Endothelial cell of hepatic sinusoid (primary cell): ENCODE results near the gene PACRG.

ENCODE experiments used
- in situ Hi-C: cut with HindIII; loops from 2 replicates; pipeline ENCODE4 v1.10.0; 2017; ENCODE audit warnings: low sequenced_read_pairs

PACRG gene

DNA sequence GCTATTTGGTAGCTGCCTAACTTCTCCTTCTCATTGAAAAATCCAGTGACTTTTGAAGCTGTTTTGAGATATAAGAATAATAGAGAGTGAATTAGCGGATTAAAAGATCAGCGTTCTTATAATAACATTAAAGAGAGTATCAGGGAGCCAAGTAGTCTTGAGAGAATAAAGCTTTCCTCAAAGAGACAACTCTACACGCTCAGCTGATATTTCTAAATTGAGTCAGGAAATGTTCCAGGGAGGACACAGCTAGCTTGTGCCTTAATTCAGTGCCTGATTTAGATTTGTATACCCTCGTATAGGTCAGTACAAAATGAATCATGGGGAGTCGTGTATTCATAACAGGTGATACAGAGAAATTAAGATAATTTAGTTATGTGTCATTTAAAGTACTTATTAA lies 611.7 kb downstream of the PACRG start:
- in situ Hi-C loops, result no loop called here

- in situ Hi-C loops, result no loop called here
Observed at GRCh38 chr6:163340201-163340887, 612.6 kb downstream of the PACRG start.

GRCh38 chr6:163341224-163342061 lies 613.7 kb downstream of the PACRG start:
- in situ Hi-C loops, result no loop called here

DNA sequence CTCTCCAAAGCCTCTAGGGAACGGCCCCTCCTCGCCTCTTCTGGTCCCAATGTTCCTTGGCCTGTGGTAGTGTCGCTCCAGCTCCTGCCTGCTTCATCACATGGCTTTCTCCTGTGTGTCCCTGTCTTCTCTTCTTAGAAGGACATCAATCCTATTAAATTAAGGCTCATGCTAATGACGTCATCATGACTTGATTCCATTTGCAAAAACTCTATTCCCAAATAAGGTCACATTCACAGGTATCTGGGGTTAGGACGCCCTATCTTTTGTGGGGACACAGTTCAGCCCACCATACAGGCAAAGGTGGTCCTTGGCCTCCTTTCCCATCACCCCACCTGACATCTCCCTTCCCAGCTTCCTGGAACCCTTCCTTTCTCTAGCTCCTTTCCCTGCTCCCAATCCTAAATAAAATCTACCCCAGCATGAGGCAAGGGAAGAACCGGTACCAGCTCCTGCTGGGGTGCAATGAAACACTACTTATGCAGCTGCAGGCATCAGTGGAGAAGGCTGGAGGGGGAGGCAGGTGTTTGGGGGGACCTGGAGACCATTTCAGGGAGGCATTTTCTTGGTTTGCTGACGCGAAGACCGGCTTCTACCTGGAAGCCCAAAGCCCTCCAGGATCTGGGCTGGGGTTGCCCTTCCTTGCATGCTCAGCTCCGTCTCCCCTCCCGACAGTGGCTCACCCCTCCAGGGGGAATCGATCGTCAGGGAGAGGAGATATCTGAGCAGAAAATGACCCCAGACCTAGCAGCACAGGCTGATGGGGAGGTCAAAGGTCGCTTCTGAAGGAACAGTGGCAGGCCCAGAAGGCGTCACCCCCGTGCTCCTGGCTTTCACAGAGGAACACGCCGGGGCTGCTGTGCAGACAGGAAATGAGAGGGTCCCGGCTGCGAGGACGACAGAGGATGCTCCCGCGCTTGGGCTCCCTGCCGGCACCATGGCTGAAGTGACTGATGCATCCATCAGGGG lies 615.1 kb downstream of the PACRG start:
- in situ Hi-C loops, result no loop called here

DNA sequence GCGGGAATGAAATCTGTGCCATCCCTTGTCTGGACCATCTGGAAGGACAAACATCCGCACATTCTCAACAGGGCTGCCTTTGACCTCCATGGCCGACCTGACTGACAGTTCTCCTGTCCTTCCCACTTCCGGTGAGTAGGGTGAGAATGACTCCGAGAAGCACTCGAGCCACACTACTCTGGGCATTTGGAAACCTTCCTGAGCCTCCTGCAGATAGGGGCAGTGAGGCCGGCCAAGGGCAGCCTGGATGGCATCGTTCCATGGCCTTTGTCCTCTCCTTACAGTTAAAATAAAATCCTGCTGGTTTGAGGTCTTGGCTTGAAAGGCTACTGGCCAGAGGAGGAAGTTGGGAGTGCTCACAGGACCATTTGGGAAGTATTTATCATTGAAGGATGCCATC lies 615.8 kb downstream of the PACRG start:
- in situ Hi-C loops, result no loop called here

DNA sequence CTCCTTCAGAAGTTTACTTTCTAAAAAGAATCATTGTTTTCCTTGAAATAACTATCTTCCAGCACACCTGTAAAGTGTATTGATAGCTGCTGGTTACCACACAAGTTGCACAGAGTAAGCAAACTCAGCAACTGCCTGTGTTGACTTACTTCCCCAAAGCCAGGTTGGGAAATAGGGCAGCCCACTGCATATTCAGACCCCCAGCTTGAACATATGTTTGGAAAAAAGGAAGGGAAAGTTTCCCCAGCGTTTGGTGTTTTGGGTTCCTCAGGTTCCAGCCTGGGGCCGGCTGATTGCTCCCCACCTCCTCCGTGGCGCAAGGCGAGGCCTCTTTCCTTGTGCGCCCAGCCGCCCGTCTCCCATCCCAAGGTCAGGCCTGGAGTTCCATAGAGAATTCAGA lies 616.6 kb downstream of the PACRG start:
- in situ Hi-C loops, result no loop called here

DNA sequence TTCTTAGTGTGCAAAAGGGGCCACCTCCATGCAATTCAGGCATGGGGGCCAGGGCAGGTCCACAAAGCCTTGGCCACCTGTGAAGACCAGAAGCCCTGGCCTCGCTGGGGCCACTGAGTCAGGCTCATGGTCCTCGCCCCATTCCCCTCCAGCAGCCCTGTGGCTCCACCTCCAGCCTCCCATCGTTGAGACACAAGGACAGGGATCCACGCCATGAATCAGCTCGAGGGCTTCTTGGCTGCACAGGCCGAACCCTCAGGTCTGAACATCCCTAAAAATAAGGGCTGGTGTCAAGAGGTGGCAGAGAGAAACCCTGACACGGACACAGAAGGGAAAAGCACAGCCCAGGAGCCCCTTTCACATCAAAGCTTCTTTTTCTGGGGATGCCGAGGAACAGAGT lies 618.2 kb downstream of the PACRG start:
- in situ Hi-C loops, result no loop called here

DNA sequence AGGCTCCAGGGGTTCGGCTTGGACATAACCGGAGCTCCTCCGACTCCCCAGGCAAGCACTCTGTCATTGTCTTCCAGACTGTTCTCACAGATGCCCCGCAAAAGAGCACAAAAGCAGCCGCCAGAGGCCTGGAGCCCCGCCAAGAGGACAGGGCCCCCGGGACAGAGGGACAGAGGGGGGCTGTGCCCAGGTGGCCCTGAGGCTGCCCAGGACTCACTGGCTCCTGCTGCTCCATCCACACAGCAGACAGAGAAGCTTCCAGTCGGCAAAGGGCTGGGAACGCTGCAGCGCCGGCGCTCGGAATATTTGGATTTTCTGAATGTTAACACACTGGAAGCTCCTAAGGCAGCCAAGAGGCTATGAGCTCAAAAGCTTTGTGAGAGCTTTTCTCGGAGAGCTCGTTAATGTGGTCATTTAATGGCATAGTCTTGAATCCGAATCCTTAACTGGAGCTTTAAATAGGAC lies 618.8 kb downstream of the PACRG start:
- in situ Hi-C loops, result no loop called here

DNA sequence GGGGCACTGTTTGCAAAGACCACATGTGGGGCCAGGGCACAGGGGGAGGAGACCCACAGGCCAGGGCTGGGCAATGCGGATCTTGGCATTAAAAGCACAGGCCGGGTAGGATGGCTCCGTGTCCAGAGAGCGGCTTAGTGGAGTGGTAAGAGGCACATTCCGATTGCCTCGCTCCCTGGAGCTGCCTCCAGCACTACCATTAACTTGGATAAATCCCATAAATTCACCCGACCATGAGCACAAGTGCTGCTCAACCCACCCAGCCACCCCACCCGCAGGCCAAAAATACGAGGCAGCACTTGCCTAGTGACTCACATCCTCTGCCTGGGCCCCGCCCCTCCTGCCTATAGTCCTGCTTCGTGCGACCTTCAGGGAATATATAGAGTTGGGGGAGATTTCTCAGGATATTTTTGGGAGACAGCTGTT lies 619.3 kb downstream of the PACRG start:
- in situ Hi-C loops, result no loop called here

DNA sequence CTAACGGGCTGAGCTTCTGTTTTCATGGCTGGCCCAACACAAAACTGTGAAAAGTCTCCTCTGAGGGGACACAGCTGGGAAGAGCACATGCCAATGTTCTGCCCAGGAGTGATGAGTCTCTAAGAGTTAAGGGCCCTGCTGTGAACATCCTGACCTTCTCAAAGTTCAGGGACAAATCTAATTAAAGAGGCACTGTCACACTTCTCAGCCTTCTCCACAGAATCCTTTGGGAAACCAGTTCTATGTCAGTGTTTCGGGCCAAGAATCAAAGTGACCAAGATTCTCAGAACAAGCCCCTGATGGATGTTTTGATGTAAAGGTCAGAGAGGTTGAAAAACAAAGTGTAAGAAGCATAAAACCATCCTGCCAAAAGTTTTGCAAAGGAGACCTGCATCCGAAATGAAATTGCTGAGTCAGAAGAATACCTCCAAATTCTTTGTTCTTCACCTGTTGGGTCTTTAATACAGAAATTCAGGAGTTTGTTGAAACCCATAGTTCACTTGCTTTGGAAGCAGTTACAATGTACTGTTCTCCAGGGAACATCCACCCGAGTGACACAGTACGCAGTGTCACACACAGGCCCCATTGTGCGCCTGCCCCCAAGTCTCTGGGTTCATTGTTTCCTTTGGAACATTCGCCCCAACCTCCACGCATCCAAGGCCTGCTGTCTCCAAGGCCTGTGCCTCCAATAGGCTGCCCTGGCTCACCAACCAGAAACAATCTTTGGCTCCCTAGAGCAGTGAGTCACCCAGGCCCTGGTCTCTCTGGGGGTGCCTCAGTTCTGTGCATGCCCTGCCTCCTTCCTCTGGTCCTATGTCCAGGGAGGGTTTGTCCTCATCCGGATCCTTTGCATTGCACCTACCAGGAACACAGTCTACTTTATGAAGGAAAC lies 621.3 kb downstream of the PACRG start:
- in situ Hi-C loops, result no loop called here

DNA sequence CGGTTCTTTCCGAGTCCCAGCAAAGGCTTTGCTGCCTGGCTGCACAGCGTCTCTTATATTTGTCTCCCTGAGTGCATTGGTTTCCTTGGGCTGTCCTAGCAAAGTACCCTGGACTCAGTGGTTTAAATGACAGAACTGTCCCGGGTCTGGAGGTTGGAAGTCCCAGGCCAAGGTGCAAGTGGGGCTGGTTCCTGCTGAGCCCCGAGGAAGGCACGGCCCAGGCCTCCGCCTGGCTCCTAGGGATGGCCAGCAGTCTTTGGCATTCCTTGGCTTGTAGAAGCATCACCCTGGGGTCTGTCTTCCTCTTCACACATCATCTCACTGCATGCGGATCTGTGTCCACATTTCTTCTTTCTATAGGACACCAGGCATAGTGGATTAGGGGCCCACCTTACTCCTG lies 621.9 kb downstream of the PACRG start:
- in situ Hi-C loops, result no loop called here

GRCh38 chr6:163351013-163351412 lies 623.2 kb downstream of the PACRG start:
- in situ Hi-C loops, result no loop called here

DNA sequence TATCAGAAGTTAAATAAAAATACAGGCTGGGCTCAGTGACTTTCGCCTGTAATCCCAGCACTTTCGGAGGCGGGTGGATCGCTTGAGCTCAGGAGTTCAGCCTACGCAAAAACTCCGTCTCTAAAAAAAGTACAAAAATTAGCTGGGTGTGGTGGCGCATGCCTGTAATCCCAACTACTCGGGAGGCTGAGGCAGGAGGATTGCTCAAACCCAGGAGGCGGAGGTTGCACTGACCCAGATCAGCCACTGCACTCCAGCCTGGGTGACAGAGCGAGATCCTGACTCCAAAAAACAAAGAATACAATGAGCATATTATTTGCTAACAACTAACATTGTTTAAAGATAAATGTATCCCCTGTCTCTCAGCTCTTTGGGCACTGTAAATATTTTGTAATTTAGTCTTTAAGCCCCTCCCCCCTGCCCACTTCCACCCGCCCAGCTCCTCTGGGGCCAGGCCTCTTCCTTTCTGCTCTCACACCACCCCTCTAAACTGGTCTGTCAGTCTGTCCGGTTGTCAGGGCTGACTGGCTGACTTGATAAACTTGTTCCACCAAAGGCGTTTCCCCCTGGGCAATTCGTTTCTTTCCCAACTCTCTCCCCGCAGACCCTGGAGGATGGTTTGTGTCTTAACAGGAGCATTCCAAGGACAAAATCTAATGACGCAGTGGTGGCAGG lies 624.4 kb downstream of the PACRG start:
- in situ Hi-C loops, result no loop called here

- in situ Hi-C loops, result no loop called here
Observed at GRCh38 chr6:163352966-163353365, 625.2 kb downstream of the PACRG start.

GRCh38 chr6:163354085-163354484 lies 626.3 kb downstream of the PACRG start:
- in situ Hi-C loops, result no loop called here

DNA sequence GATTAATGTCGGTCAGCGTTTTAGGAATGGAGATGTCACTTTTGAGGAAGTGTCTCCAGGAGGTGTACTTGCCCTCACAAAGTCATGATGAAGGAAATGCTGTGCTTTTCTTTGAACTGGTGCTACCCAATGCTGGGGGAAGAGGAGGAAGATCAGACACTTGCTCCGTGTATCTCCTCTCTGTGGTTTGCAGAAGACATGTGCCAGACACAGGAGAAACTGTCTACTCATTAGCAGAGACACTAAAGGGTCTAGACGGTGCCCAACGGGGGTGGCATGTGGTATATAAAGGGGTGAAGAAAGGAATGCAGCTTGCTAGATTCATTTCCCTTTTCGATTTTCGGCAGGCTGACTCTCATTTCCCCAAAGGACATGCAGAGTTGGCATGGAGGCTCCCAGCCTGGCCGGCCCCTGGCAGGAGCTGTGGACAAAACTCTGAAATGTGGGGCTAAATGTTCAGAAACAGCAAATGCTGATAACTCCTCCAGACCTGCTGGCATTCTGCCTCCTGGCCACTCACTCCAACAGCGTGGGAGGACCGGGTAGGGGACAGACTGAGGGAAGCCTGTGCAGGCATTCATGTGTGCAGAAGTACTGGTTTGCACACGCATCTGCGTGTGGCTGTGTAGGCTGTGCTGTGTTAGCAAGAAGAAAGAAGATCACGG lies 627.1 kb downstream of the PACRG start:
- in situ Hi-C loops, result no loop called here

GRCh38 chr6:163355426-163355991 lies 627.7 kb downstream of the PACRG start:
- in situ Hi-C loops, result no loop called here

DNA sequence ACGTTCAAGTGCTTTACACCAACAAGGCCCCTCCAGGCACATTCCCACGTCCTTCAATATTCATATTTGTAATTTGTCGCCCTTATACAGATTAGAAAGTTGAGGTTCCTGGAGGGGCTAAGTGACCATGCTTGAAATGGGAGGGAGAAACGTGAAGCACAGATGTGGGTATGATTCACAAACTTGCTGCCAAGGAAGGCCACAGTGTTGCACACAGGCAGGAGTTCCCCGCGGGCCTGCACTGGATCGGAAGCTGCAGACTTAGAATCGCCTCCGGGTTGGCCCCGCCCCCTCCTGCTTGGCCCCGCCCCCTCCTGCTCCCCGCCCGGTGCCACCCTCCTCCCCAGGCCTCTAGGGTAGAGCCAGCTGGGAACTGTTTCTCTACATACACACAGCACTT lies 628.5 kb downstream of the PACRG start:
- in situ Hi-C loops, result no loop called here

DNA sequence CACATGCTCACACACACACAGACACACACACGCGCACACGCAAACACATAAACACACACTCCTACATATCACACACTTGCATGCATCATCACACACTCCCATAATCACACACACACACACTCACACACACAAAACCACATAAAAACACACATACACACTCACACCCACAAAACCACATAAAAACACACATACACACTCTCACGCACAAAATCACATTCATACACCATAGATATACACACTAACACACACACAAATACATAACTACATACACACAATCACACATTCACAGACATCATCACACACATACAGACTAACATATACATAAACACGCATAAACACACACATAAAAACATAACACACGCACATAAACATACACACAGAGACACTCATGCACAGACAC lies 629.0 kb downstream of the PACRG start:
- in situ Hi-C loops, result no loop called here
